ENCODE results near the gene GAL3ST1.
"Not testable (repeated sequence)": the region's sequence is repeated elsewhere in the genome, so short reads cannot be mapped to it uniquely, and the experiment has no call there.

GAL3ST1 gene

GRCh38 chr22:30561402-30562189 is 12.9 kb downstream of the GAL3ST1 start:
- no peak for DNase-seq

GRCh38 chr22:30560643-30561202 is 13.7 kb downstream of the GAL3ST1 start:
- DNase-seq = not testable (repeated sequence)

GRCh38 chr22:30559889-30560288 is 14.6 kb downstream of the GAL3ST1 start:
- DNase-seq = no peak

- no peak for DNase-seq
Measured at GRCh38 chr22:30557243-30557642, 17.2 kb downstream of the GAL3ST1 start.

- no peak for DNase-seq
Measured at GRCh38 chr22:30556388-30556787, 18.1 kb downstream of the GAL3ST1 start.

- DNase-seq = no peak
Measured at GRCh38 chr22:30555282-30556210, 18.9 kb downstream of the GAL3ST1 start.

GRCh38 chr22:30553971-30554370 is 20.5 kb downstream of the GAL3ST1 start:
- DNase-seq = no peak

GRCh38 chr22:30552719-30553118 is 21.7 kb downstream of the GAL3ST1 start:
- DNase-seq = no peak

- DNase-seq = not testable (repeated sequence)
Measured at GRCh38 chr22:30551813-30552212, 22.7 kb downstream of the GAL3ST1 start.

GRCh38 chr22:30547188-30547587 is 27.3 kb downstream of the GAL3ST1 start:
- DNase-seq = no peak

- DNase-seq = no peak
Measured at GRCh38 chr22:30546616-30547015, 27.8 kb downstream of the GAL3ST1 start, which contains the start of gene SEC14L6. Gene SEC14L6 (minus strand): TSS chr22:30546741. CDS start chr22:30546682, 59 bp downstream.

- no peak for DNase-seq
Measured at GRCh38 chr22:30542811-30543188, 31.7 kb downstream of the GAL3ST1 start.

- DNase-seq = no peak
Measured at GRCh38 chr22:30541961-30542810, 32.3 kb downstream of the GAL3ST1 start.

- DNase-seq = not testable (repeated sequence)
Measured at GRCh38 chr22:30541511-30541910, 33.0 kb downstream of the GAL3ST1 start.

- no peak for DNase-seq
Measured at GRCh38 chr22:30539368-30539767, 35.1 kb downstream of the GAL3ST1 start.

- DNase-seq = no peak
Measured at GRCh38 chr22:30538280-30538679, 36.2 kb downstream of the GAL3ST1 start.

GRCh38 chr22:30537083-30537731 is 37.3 kb downstream of the GAL3ST1 start:
- DNase-seq = no peak

GRCh38 chr22:30535182-30535581 is 39.3 kb downstream of the GAL3ST1 start:
- no peak for DNase-seq

GRCh38 chr22:30531651-30532608 is 42.5 kb downstream of the GAL3ST1 start:
- no peak for DNase-seq

GRCh38 chr22:30526656-30527055 is 47.8 kb downstream of the GAL3ST1 start:
- no peak for DNase-seq
